Cardiac muscle cell (in vitro differentiated cells and primary cell): ENCODE measurements around the gene B9D2. TPM values are rescaled to one million over a fixed set of nuclear protein-coding genes. Genes with fewer than 3 reads are reported as not detected.
A peak's percentile ranks its signal among the peaks of the same experiment; 100 is the strongest.
"Not testable (repeated sequence)": the region's sequence is repeated elsewhere in the genome, so short reads cannot be mapped to it uniquely, and the experiment has no call there.

ENCODE experiments used
- DNase-seq, 2 donors: peaks; one replicate each; pipeline versions ENCODE4 v3.0.0 to v3.0.0-alpha.2; 2010 to 2017; ENCODE audit warnings: low read depth in 1 of 2, low spot score in 1 of 2
- H3K27ac ChIP-seq: fragments of 200-600 bp; sonication (generic); 2 replicates; pipeline ENCODE4 v1.5.1; 2016
- H3K27me3 ChIP-seq: fragments of 200-600 bp; sonication (generic); 2 replicates; pipeline ENCODE4 v1.6.0; 2016; ENCODE audit warnings: control low read depth
- H3K36me3 ChIP-seq: fragments of 200-600 bp; sonication (generic); 2 replicates; pipeline ENCODE4 v1.5.1; 2016; ENCODE audit warnings: control low read depth
- H3K4me1 ChIP-seq: fragments of 200-600 bp; sonication (generic); 2 replicates; pipeline ENCODE4 v1.8.1; 2017; ENCODE audit warnings: low read depth, mild to moderate bottlenecking, mixed run types
- H3K4me3 ChIP-seq: fragments of 200-600 bp; sonication (generic); 2 replicates; pipeline ENCODE4 v1.5.1; 2016; ENCODE audit warnings: mild to moderate bottlenecking
- H3K9me3 ChIP-seq: fragments of 200-600 bp; sonication (generic); 2 replicates; pipeline ENCODE4 v1.5.1; 2017; ENCODE audit warnings: low read depth, mild to moderate bottlenecking, control low read depth
- polyA plus RNA-seq: library from polyadenylated mRNA; unstranded; fragments of >200 nt; fragmentation: Nextera tagmentation; extraction: Ambion mirVana; gene quantifications from 2 replicates; pipeline ENCODE4 v1.2.1, GENCODE V29; 2016
- total RNA-seq: library from RNA; depleted of rRNA; stranded (reverse); fragments of >200 nt; gene quantifications from 2 replicates; pipeline ENCODE4 v1.2.3, GENCODE V29; 2016
- TF ChIP-seq, protein P1 (sequence below): IDR thresholded peaks from 2 replicates; pipeline ENCODE4 v1.5.1; 2012; ENCODE audit warnings: low read depth, mild to moderate bottlenecking, low read length

The B9D2 gene
- total and polyA plus RNA-seq, 2 experiments from 2014 or later, result 5.3 to 10.8 TPM

DNA sequence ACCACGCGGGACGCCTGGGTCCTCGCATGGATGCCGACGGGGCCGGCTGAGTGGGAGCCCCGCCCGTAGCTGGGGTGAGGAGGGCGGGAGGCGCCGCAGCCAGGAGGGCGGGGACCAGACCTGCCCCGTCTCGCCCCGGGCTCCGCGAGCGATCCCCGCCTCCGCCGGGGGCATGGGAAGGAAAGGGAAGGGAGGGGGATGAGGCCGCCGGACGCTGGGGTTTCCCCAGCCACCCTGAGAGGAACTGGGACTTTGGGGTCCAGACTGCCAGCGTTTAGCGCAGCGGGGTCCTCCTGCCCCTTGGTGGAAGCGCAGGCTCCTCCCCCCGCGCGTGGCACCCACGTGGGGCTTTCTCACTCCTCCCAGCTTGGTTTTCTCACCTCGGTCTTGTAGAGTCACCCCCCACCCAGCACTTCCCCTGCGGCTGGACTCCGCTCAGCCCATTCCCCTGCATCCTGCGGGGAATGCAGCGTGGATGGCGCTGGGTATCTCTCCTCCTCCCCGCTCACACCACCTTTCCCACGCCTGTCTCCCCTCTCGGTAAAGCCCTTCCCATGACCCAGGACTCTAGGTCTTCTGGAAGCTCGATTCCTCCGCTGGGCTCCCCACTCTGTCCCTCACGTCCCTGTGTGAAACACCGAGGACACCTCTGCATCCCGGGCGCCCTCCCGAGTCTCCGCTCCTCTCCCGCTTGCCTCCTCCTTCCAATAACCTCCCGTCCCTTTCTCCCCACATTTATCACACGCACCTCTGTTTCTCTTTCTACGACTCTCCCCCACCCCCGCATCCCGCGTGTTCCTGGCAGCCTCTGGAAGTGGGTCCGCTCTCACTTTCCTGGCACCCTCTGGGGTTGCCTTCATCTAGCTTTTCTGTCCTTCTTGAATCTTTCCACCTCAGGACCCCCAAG, 12.4 kb downstream of the B9D2 start:
- Histone ChIP-seq H3K27ac (no peak overlapping the region), H3K4me3 (peak overlapping the region; percentile 68), H3K27me3 (no peaks in the 10 kb centered on the region), H3K4me1 (no peaks in the 10 kb centered on the region), H3K9me3 (no peaks in the 10 kb centered on the region), H3K36me3 (no peaks in the 10 kb centered on the region)
- TF ChIP-seq, protein P1, sequence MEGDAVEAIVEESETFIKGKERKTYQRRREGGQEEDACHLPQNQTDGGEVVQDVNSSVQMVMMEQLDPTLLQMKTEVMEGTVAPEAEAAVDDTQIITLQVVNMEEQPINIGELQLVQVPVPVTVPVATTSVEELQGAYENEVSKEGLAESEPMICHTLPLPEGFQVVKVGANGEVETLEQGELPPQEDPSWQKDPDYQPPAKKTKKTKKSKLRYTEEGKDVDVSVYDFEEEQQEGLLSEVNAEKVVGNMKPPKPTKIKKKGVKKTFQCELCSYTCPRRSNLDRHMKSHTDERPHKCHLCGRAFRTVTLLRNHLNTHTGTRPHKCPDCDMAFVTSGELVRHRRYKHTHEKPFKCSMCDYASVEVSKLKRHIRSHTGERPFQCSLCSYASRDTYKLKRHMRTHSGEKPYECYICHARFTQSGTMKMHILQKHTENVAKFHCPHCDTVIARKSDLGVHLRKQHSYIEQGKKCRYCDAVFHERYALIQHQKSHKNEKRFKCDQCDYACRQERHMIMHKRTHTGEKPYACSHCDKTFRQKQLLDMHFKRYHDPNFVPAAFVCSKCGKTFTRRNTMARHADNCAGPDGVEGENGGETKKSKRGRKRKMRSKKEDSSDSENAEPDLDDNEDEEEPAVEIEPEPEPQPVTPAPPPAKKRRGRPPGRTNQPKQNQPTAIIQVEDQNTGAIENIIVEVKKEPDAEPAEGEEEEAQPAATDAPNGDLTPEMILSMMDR, result no peak
- DNase-seq, result peak; percentile 48 to 63

DNA sequence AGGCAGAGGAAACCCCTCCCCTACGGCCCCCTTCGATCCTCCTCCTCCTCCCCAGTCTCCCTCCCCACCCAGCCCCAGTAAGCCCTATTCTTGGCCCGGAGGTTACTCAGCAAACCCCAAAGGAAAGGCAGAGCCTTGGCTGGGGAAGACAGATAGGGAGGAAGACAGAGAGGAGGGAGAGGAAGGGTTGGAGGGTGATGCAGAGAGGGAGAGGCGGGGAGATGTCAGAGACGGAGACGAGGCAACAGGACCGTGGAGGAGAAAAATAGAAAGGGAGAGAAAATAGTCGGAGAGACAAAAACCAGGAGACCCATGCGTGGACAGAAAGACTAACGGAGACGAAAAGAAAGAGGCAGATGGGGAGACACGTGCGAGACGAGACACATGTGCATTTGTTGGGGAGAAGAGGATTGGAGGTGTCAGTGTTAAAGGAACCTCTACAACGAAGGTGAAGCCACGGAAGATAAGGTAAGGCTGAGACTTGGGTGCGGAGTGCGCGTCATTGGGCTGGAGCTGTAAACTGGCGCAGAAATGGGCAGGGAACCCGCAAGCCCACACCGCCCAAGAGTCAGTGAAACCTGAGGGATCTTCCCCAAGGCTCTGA, 13.1 kb downstream of the B9D2 start:
- no peaks in the 10 kb centered on the region for H3K9me3 ChIP-seq
- H3K27me3 ChIP-seq, result no peaks in the 10 kb centered on the region
- H3K27ac ChIP-seq, result no peak overlapping the region
- DNase-seq, result peak in 1 of 2 donors; percentile 28
- no peaks in the 10 kb centered on the region for H3K36me3 ChIP-seq
- H3K4me1 ChIP-seq, result no peaks in the 10 kb centered on the region
- TF ChIP-seq, protein P1, result no peak
- H3K4me3 ChIP-seq, result peak overlapping the region; percentile 68

DNA sequence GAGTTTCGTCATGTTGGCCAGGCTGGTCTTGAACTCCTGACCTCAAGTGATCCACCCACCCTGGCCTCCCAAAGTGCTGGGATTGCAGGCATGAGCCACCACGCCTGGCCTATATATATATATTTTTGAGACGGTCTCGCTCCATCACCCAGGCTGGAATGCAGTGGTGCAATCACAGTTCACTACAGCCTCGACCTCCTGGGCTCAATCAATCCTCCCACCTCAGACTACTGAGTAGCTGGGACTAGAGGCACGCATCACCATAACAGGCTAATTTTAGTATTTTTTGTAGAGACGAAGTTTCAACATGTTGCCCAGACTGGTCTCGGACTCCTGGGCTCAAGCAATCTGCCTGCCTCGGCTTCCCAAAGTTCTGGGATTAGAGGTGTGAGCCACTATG, 17.0 kb downstream of the B9D2 start:
- not testable (repeated sequence) for H3K36me3 ChIP-seq, H3K9me3 ChIP-seq, H3K4me3 ChIP-seq, H3K27ac ChIP-seq, H3K4me1 ChIP-seq, H3K27me3 ChIP-seq, DNase-seq

DNA sequence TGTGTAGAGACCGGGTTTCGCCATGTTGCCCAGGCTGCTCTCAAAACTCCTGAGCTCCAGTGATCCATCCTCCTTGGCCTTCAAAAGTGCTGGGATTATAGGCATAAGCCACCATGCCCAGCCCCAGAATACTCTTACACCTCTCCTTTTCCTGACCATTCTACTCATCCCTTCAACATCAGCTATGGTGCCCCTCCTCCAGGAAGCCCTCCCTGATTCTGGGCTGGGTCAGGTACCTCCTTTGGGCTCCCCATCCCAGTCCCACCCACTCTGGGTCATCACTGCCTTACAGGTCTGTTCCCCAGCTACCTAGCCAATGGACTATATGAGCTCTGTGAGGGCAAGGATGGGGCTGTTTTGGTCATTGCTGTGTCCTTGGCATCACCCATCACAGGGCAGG, 19.8 kb downstream of the B9D2 start:
- H3K4me3 ChIP-seq, result no peak overlapping the region
- TF ChIP-seq, protein P1, result no peak
- H3K9me3 ChIP-seq, result no peaks in the 10 kb centered on the region
- H3K27ac ChIP-seq, result no peak overlapping the region
- no peaks in the 10 kb centered on the region for H3K36me3 ChIP-seq
- DNase-seq, result no peak
- no peaks in the 10 kb centered on the region for H3K4me1 ChIP-seq
- H3K27me3 ChIP-seq, result no peaks in the 10 kb centered on the region

DNA sequence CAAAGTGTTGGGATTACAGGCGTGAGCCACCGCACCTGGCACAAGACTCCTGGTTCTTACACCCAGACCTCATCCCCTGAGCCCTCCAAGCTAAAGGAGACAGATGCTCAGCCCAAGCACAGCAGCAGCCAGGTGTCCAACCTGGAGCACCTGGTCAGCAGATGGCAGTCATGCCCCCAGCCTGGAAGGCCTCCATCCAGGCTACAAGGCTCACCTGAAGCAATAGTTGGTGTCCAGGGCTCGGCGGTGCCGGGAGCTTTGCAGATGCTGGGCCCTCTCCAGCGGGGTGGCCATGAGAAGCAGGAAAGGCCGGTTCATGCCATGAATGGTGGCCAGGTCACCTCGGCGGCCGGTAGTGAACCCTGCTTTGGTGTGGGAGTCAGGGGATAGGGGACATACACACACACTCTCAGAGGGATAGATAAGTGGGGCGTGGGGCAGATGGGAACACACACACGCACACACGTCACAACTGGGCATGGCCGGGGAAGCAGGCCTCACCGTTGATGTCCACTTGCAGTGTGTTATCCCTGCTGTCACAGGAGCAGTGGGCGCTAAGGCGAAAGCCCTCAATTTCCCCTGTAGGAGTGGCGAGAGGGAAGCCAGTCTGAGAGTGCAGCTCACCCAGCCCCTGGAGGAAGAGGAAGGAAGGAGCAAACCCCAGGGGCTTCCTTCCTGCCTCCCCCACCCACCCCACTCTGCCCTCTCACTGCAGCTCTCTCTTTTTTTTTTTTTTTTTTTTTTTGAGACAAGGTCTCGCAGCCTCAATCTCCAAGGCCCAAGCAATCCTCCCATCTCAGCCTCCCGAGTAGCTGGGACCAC, 22.1 kb downstream of the B9D2 start:
- Histone ChIP-seq H3K27me3 (no peaks in the 10 kb centered on the region), H3K4me1 (no peaks in the 10 kb centered on the region), H3K4me3 (no peak overlapping the region), H3K36me3 (no peaks in the 10 kb centered on the region), H3K27ac (no peak overlapping the region), H3K9me3 (no peaks in the 10 kb centered on the region)
- TF ChIP-seq, protein P1, result no peak
- DNase-seq, result no peak
